ENCODE results near the gene SEZ6. TPM values are rescaled to one million over a fixed set of nuclear protein-coding genes. Genes with fewer than 3 reads are reported as not detected.

The SEZ6 gene
- total RNA-seq, 6 donors from 2014 or later = 0.20 to 0.47 (median 0.30) TPM; not detected in 3

GRCh38 chr17:28947639-28948038 is 58.2 kb downstream of the SEZ6 start:
- H3K27me3 ChIP-seq = no peaks in the 10 kb centered on the region
- peaks cover 39 to 50% (median 45%) of the 10 kb centered on the region in 4 donors for H3K4me1 ChIP-seq
- H3K9me3 ChIP-seq = no peaks in the 10 kb centered on the region
- no peak overlapping the region for H3K4me3 ChIP-seq
- TF ChIP-seq POLR2AphosphoS5 (IDR thresholded peaks at IDR 0.05) (no peak), CTCF (IDR thresholded peaks at IDR 0.05) (no peak), EP300 (IDR thresholded peaks at IDR 0.05) (no peak), POLR2A (IDR thresholded peaks at IDR 0.05) (no peak)
- DNase-seq (no peak), ATAC-seq (ENCODE audit: low FRiP score in 2 of 2) (no peak)
- peaks cover 0 to 9% (median 0%) of the 10 kb centered on the region in 4 donors for H3K36me3 ChIP-seq
- WGBS, 2 donors = 41% methylated on average over 3 of the region's 3 CpGs
- peak overlapping the region in 2 of 4 donors; percentile 99 for H3K27ac ChIP-seq

GRCh38 chr17:28946239-28946638 is 59.6 kb downstream of the SEZ6 start:
- DNase-seq = no peak
- WGBS, 2 donors = 37 to 42% methylated on average over 4 of the region's 4 CpGs
- no peak overlapping the region for H3K4me3 ChIP-seq
- no peak for TF ChIP-seq CTCF (IDR thresholded peaks at IDR 0.05)
- TF ChIP-seq POLR2AphosphoS5 (IDR thresholded peaks at IDR 0.05) = no peak
- no peak for TF ChIP-seq EP300 (IDR thresholded peaks at IDR 0.05)
- no peak for TF ChIP-seq POLR2A (IDR thresholded peaks at IDR 0.05)
- H3K36me3 ChIP-seq = peaks cover 0 to 9% (median 0%) of the 10 kb centered on the region in 4 donors
- H3K4me1 ChIP-seq = peaks cover 40 to 51% (median 44%) of the 10 kb centered on the region in 4 donors
- no peak for ATAC-seq (ENCODE audit: low FRiP score in 2 of 2)
- peak overlapping the region; percentile 27 to 99 (median 70) for H3K27ac ChIP-seq
- no peaks in the 10 kb centered on the region for H3K9me3 ChIP-seq
- H3K27me3 ChIP-seq = no peaks in the 10 kb centered on the region

GRCh38 chr17:28944862-28945741 is 60.7 kb downstream of the SEZ6 start:
- TF ChIP-seq EP300 (IDR thresholded peaks at IDR 0.05) (no peak), POLR2A (IDR thresholded peaks at IDR 0.05) (no peak), POLR2AphosphoS5 (IDR thresholded peaks at IDR 0.05) (no peak)
- Histone ChIP-seq H3K27me3 (no peaks in the 10 kb centered on the region), H3K27ac (peak overlapping the region; percentile 27 to 99 (median 70)), H3K4me3 (no peak overlapping the region), H3K9me3 (no peaks in the 10 kb centered on the region), H3K36me3 (peaks cover 0 to 9% (median 0%) of the 10 kb centered on the region in 4 donors), H3K4me1 (peaks cover 51 to 62% (median 54%) of the 10 kb centered on the region in 4 donors)
- WGBS, 2 donors = 74 to 79% methylated on average over 8 of the region's 8 CpGs
- DNase-seq = no peak
- no peak for ATAC-seq (ENCODE audit: low FRiP score in 2 of 2)

GRCh38 chr17:28944343-28944742 is 61.5 kb downstream of the SEZ6 start:
- Histone ChIP-seq H3K4me3 (no peak overlapping the region), H3K27me3 (no peaks in the 10 kb centered on the region), H3K27ac (no peak overlapping the region), H3K9me3 (no peaks in the 10 kb centered on the region), H3K36me3 (peaks cover 0 to 9% (median 0%) of the 10 kb centered on the region in 4 donors), H3K4me1 (peaks cover 54 to 69% (median 59%) of the 10 kb centered on the region in 4 donors)
- WGBS, 2 donors = 82 to 87% methylated on average over 4 of the region's 4 CpGs
- DNase-seq (no peak), ATAC-seq (ENCODE audit: low FRiP score in 2 of 2) (no peak)
- TF ChIP-seq POLR2AphosphoS5 (IDR thresholded peaks at IDR 0.05) = no peak
- TF ChIP-seq EP300 (IDR thresholded peaks at IDR 0.05) = no peak
- TF ChIP-seq POLR2A (IDR thresholded peaks at IDR 0.05) = no peak
- TF ChIP-seq CTCF (IDR thresholded peaks at IDR 0.05) = no peak

GRCh38 chr17:28942925-28943324 is 62.9 kb downstream of the SEZ6 start:
- DNase-seq (no peak), ATAC-seq (ENCODE audit: low FRiP score in 2 of 2) (no peak)
- TF ChIP-seq POLR2A (IDR thresholded peaks at IDR 0.05) = no peak
- no peak for TF ChIP-seq EP300 (IDR thresholded peaks at IDR 0.05)
- TF ChIP-seq CTCF (IDR thresholded peaks at IDR 0.05) = no peak
- TF ChIP-seq POLR2AphosphoS5 (IDR thresholded peaks at IDR 0.05) = no peak
- H3K4me1 ChIP-seq = peaks cover 57 to 75% (median 65%) of the 10 kb centered on the region in 4 donors
- H3K4me3 ChIP-seq = no peak overlapping the region
- 90 to 94% methylated on average over 2 of the region's 2 CpGs for WGBS, 2 donors
- H3K9me3 ChIP-seq = no peaks in the 10 kb centered on the region
- H3K36me3 ChIP-seq = peaks cover 0 to 9% (median 0%) of the 10 kb centered on the region in 4 donors
- no peak overlapping the region for H3K27ac ChIP-seq
- no peaks in the 10 kb centered on the region for H3K27me3 ChIP-seq
